IPS-NIHi7 (cell line): ENCODE results near the gene MAN2B1.

Experiments used
- DNase-seq: peaks from one replicate; pipeline ENCODE4 v3.0.0; 2012; ENCODE audit warnings: mixed read lengths; ENCODE audit errors: extremely low spot score

MAN2B1 gene

DNA sequence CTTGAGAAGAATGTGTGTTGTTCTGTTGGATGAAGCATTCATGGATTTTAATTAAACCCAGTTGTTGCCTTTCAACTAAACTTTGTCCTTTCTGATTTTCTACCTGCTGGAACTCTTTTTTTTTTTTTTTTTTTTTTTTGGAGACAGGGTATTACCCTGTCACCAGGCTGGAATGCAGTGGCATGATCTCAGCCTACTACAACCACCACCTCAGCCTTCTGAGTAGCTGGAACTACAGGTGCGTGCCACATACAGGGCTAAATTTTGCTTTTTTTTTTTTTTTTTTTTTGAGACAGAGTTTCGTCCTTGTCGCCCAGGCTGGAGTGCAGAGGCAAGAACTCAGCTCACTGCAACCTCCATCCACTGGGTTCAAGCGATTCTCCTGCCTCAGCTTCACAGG lies 48.9 kb downstream of the MAN2B1 start:
- no peak for DNase-seq

DNA sequence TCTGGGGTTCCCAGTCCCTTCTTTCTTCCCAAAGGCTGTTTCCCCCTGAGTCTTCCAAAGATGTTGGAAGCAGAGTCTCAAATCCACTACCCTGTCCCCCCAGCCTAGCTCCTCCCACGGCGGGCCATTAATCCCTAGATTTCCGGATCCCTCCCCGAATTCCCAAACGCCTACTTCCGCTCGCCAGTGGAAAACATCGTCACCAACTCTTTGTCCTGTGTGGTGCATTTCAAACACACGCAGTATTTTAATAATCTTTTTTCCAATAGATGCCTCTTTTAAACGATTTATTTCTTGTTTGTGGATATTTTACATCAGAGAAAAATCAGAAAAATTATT lies 55.2 kb downstream of the MAN2B1 start:
- peak; percentile 71 for DNase-seq

DNA sequence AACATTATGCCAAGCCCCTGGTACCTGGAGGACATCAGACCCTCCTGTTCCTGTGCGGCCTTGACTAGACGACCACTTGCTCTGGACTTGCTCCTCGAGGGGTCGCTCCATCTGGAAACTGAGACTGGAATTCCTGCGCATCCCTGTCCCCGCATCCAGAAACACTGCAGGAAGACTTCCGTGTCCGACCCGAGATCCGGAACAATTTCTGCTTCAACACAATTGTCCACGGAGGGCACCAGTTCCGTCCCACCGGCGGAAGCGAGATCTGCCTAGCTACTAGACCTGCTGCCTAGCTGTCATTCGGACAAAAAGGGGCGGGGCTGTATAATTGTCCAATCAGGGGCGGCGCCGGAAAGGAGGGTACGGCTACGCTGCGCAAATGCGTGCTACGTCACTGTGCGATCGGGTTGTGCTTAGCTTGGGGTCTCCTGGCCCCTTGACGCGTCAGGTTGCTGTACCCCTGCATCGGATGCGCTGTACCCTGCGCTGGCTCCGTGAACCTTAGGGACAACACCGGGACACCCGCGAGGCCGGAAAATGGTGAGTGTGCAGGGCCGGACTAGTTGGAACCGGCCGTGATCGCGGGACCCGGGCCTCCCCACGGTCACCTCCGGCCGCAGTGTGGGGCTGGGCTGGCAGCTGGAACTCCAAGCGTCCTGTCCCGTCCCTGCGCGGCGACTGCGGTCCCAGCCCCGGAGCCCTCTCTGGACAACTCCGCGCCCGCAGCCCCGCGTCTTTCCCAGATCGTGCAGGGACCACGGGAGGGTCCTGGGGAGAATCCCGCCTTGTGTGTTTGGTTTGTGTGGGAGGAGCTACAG lies 55.8 kb downstream of the MAN2B1 start, which contains the start of the genes ZNF490 and ZNF791:
Gene ZNF490 (minus strand): TSS at position 274 of the 821 bp plus-strand sequence. CDS start 133 bp downstream, at position 141.
Gene ZNF791 (plus strand): TSS at position 381 of the 821 bp plus-strand sequence. CDS start 160 bp downstream, at position 541.
- peak; percentile 99 for DNase-seq

DNA sequence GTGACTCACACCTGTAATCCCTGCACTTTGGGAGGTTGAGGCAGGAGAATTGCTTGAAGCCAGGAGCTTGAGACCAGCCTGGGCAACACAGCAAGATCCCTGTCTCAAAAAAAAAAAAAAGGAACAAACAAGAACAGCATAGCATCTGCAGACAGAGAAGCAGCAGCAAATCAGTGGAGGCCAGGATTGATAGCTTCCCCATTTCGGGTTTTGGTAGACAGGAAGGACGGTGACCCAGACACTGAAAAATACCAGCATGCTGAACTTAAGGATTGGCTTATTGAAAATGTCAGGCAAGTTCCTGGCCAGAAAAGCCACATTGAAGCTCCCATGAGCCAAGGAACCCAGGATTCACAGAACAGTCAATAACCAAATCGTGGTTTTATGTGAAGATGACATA lies 58.9 kb downstream of the MAN2B1 start:
- DNase-seq: no peak

DNA sequence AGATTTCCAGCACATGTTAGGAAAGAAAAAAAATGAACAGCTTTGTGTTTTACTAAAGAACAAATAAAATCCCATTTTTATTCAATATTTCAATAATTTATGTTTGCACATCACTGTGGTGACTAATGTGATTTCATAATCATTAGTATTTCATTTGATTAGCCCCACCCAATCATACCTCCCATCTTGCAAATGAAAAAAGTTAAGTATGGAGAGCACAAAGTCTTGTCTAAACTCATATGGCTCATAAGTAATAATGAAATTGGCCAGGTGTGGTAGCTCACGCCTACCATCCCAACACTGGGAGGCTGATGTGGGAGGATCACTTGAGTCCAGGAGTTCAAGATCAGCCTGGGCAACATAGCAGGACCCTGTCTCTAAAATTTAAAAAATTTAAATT lies 59.7 kb downstream of the MAN2B1 start:
- DNase-seq: no peak

DNA sequence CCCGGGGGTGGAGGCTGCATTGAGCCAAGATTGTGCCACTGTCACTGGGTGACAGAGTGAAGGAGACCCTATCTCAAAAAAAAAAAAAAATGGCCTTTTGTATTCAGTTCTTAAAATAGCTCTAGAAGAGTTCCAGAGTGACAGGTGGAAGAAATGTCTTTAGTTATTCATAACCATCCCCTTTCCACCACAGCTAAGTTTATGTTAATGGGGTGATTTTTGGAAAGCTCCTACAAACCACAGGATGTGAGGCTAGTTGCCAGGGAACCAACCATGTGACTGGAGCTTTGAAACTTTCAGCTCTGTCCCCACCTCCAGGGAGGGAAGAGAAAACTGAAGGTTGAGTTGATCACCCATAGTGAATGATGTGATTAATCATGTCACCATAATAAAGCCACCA lies 62.8 kb downstream of the MAN2B1 start:
- DNase-seq: no peak

DNA sequence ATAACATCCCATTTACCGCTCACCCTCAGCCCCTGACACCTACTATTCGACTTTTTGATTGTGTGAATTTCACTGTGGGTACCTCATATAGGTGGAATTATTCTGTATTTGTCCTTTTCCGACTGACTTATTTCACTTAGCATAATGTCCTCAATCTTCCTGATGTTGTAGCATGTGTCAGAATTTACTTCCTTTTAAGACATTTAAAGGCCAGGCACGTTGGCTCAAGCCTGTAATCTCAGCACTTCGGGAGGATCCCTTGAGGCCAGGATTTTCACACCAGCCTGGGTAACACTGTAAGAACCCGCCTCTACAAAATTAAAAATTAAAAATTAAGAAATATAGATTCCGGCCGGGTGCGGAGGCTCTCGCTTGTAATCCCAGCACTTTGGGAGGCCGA lies 68.9 kb downstream of the MAN2B1 start:
- DNase-seq: no peak

DNA sequence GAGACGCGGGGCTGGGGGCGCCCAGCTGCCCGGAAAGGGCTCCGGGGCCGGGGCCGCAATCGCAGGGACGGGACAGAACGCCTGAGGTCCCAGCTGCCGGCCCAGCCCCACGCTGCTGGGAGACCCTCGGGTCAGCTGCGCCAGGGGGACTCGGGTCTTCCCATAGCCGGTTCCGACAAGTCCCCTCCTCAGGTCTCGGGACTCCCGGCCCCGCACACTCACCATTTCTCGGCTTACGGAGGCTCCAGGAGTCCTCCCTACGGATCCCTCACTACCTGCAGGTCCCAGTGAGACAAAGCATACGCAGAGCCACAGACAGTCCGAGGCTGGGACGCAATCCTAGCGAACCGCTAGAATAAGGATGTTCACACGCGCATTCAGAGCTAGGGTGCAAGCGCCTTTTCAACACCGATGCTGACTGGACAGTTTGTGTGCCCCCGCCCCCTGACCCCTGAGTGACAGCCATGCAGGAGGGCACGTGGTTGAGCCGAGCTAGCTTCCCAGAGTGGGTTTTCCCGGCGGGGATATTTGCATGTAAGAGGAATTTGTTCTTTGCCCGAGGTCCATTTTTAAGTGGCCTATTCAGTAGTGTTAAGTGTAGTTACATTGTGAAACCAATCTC lies 69.5 kb downstream of the MAN2B1 start:
- DNase-seq: no peak
